Gastroesophageal sphincter (tissue), 4 donors: Measurements from ENCODE around the gene PGAP3. TPM values are rescaled to one million over a fixed set of nuclear protein-coding genes. Genes with fewer than 3 reads are reported as not detected.
A peak's percentile ranks its signal among the peaks of the same experiment; 100 is the strongest.

ENCODE experiments used
- ATAC-seq: fragments of 150-250 bp; one replicate; pipeline ENCODE4 v1.9.1; 2016; ENCODE audit warnings: mild to moderate bottlenecking, moderate library complexity
- H3K27ac ChIP-seq, 4 donors: fragments of 200-600 bp; sonication (generic) in 3 of 4; 1 replicate in 3 of 4; 2 replicates in 1 of 4; pipeline ENCODE4 v1.5.1; 2016 to 2019
- H3K27me3 ChIP-seq: fragments of 200-600 bp; sonication (generic); one replicate; pipeline ENCODE4 v1.5.1; 2019
- H3K36me3 ChIP-seq, 2 donors: fragments of 200-600 bp; sonication (generic); one replicate each; pipeline ENCODE4 v1.5.1; 2019; ENCODE audit warnings: control low read depth in 1 of 2
- H3K4me1 ChIP-seq, 3 donors: fragments of 200-600 bp; sonication (generic); 1 replicate in 2 of 3; 2 replicates in 1 of 3; pipeline ENCODE4 v1.5.1; 2016 to 2019; ENCODE audit warnings: control low read depth in 2 of 3
- H3K4me3 ChIP-seq, 2 donors: fragments of 200-600 bp; sonication (generic); one replicate each; pipeline ENCODE4 v1.5.1; 2019; ENCODE audit warnings: mild to moderate bottlenecking in 1 of 2, moderate library complexity in 1 of 2
- H3K9me3 ChIP-seq, 3 donors: fragments of 200-600 bp; sonication (generic); one replicate each; pipeline ENCODE4 v1.5.1; 2017 to 2019; ENCODE audit warnings: control low read depth in 2 of 3
- CTCF ChIP-seq, 4 experiments: fragments of 200-600 bp in 2 of 4; fragments of 450-650 bp in 2 of 4; sonication (generic) in 1 of 4; IDR thresholded peaks; one replicate each; pipeline ENCODE4 v1.5.1; 2017 to 2019; ENCODE audit warnings: antibody characterized with exemption in 4 of 4, mild to moderate bottlenecking in 2 of 4, moderate library complexity in 2 of 4
- EP300 ChIP-seq: sonication (generic); formaldehyde crosslinking; IDR thresholded peaks from one replicate; pipeline ENCODE4 v1.6.1; 2017; ENCODE audit warnings: antibody characterized with exemption, mild to moderate bottlenecking
- POLR2A ChIP-seq, 2 donors: fragments of 450-650 bp; IDR thresholded peaks; one replicate each; pipeline ENCODE4 v1.6.1; 2017; ENCODE audit warnings: antibody characterized with exemption in 2 of 2, mild to moderate bottlenecking in 2 of 2, moderate library complexity in 1 of 2
- POLR2AphosphoS5 ChIP-seq: sonication (generic); formaldehyde crosslinking; IDR thresholded peaks from one replicate; pipeline ENCODE4 v1.6.1; 2017; ENCODE audit warnings: antibody characterized with exemption
- WGBS, 2 donors: methylation state at CpG; one replicate each; pipeline ENCODE4 v1.1.5; 2018; ENCODE audit warnings: low coverage in 1 of 2; 5-methylcytosine and 5-hydroxymethylcytosine counted together
- total RNA-seq, 4 donors: library from RNA; depleted of rRNA; stranded (reverse); fragments of >200 nt; gene quantifications; one replicate each; pipeline ENCODE4 v1.1.0, GENCODE V29; 2016

PGAP3 gene
- total RNA-seq = 10 to 100 TPM in 3 of 4 donors, 1 to 10 TPM in 1; 9.9 to 13.6 (median 11.1) TPM

GRCh38 chr17:39687546-39688474 lies at the start of gene PGAP3:
PGAP3 (minus strand) TSS chr17:39688057; CDS start chr17:39688014, 43 bp downstream.
- peak; percentile 94 for ATAC-seq
- 1 to 3% methylated on average over 10 to 14 of the region's 45 CpGs for WGBS, 2 donors
- H3K36me3 ChIP-seq = peaks cover 0 to 30% of the 10 kb centered on the region in 2 donors
- TF ChIP-seq EP300 (no peak), POLR2AphosphoS5 (peak; percentile 45), CTCF (IDR thresholded peaks at IDR 0.05) (peak in 1 of 4 experiments; percentile 24), POLR2A (IDR thresholded peaks at IDR 0.05) (peak in 1 of 2 donors; percentile 33)
- no peaks in the 10 kb centered on the region for H3K27me3 ChIP-seq
- peaks cover 0 to 20% (median 8%) of the 10 kb centered on the region in 3 donors for H3K4me1 ChIP-seq
- no peaks in the 10 kb centered on the region for H3K9me3 ChIP-seq
- H3K4me3 ChIP-seq = peak within 1 kb of the TSS; percentile 69 to 76
- peak within 1 kb of the TSS; percentile 55 to 93 (median 90) for H3K27ac ChIP-seq

- Histone ChIP-seq H3K27ac (no peak overlapping the region), H3K27me3 (peaks cover 69% of the 10 kb centered on the region), H3K9me3 (no peaks in the 10 kb centered on the region), H3K4me1 (peaks cover 0 to 34% (median 23%) of the 10 kb centered on the region in 3 donors), H3K4me3 (no peak overlapping the region), H3K36me3 (no peaks in the 10 kb centered on the region)
- 100% methylated on average over 2 of the region's 13 CpGs; no CpG with 5 or more reads in 1 of the 2 donors for WGBS, 2 donors
- TF ChIP-seq POLR2AphosphoS5 (no peak), EP300 (no peak), CTCF (IDR thresholded peaks at IDR 0.05) (no peak), POLR2A (IDR thresholded peaks at IDR 0.05) (no peak)
- ATAC-seq = no peak
These were observed 49.4 kb upstream of the PGAP3 start for GRCh38 chr17:39737206-39737759.

DNA sequence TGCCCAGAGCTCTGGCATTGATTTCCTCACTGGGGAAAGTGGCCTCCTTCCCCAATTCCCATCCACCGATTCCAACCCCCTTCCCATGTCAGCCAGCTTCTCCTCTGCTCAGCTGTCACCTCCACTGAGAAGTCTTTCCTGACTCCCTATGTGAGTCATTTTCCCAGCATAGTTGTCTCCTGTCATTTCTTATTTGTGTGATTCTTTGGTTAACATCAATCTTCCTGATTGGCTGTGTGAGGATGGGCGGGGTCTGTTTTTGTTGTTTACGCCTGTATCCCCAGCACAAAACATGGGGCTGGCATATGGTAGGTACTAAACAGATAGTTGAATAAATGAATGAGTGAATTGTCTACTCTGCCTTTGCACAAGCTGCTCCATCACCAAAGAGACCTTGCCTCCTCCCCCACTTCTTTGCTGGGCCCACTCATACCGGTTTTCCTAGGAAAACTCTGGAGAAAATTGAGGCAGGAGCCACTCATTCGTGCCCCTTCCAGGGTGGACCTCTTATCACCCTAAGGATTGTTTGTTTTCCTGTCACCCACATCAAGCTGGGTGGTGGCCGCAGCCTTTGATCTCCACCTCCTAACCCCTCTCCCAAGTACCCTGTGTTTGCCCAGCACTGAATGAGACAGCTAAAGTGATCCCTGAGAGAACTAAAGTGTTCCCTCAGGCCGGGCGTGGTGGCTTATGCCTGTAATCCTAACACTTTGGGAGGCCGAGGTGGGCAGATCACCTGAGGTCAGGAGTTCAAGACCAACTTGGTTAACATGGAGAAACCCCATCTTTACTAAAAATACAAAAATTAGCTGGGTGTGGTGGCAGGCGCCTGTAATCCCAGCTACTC lies 48.7 kb upstream of the PGAP3 start:
- peaks cover 61% of the 10 kb centered on the region for H3K27me3 ChIP-seq

DNA sequence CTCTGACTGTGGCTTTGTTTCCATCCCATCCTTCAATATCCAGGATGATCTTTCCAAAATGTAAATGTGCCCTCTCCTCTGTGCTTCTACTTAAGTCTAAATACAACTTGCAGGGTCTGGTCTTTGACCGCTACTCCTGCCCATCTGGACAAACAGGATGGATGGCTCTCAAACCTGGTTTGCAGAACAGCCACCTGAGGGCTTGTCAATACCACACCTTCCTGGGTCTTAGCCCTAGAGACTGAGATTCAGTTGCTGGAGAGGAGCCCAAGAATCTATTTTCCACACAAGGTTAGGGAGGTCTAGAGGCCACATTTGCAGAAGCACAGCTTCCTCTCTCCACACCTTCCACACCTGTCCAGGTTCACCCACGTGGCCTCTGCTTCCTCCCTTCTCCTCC lies 48.0 kb upstream of the PGAP3 start:
- TF ChIP-seq CTCF (IDR thresholded peaks at IDR 0.05) (no peak), POLR2AphosphoS5 (no peak), EP300 (no peak), POLR2A (IDR thresholded peaks at IDR 0.05) (no peak)
- Histone ChIP-seq H3K27me3 (peaks cover 55% of the 10 kb centered on the region), H3K4me1 (peaks cover 0 to 38% (median 23%) of the 10 kb centered on the region in 3 donors), H3K36me3 (no peaks in the 10 kb centered on the region), H3K4me3 (no peak overlapping the region), H3K27ac (no peak overlapping the region), H3K9me3 (no peaks in the 10 kb centered on the region)
- no peak for ATAC-seq
- 42 to 79% methylated on average over 2 of the region's 2 CpGs for WGBS, 2 donors

More for the DNA sequence above, 48.7 kb upstream of the PGAP3 start:
- Histone ChIP-seq H3K9me3 (no peaks in the 10 kb centered on the region), H3K4me3 (no peak overlapping the region), H3K4me1 (peaks cover 0 to 34% (median 23%) of the 10 kb centered on the region in 3 donors), H3K36me3 (no peaks in the 10 kb centered on the region), H3K27ac (no peak overlapping the region)
- 69 to 100% methylated on average over 1 to 6 of the region's 10 CpGs for WGBS, 2 donors
- no peak for ATAC-seq
- no peak for TF ChIP-seq POLR2AphosphoS5
- TF ChIP-seq POLR2A (IDR thresholded peaks at IDR 0.05) = no peak
- no peak for TF ChIP-seq EP300
- TF ChIP-seq CTCF (IDR thresholded peaks at IDR 0.05) = no peak
